ENCODE measurements around the gene ZNF701.
"Not testable (repeated sequence)": the region's sequence is repeated elsewhere in the genome, so short reads cannot be mapped to it uniquely, and the experiment has no call there.

The ZNF701 gene

DNA sequence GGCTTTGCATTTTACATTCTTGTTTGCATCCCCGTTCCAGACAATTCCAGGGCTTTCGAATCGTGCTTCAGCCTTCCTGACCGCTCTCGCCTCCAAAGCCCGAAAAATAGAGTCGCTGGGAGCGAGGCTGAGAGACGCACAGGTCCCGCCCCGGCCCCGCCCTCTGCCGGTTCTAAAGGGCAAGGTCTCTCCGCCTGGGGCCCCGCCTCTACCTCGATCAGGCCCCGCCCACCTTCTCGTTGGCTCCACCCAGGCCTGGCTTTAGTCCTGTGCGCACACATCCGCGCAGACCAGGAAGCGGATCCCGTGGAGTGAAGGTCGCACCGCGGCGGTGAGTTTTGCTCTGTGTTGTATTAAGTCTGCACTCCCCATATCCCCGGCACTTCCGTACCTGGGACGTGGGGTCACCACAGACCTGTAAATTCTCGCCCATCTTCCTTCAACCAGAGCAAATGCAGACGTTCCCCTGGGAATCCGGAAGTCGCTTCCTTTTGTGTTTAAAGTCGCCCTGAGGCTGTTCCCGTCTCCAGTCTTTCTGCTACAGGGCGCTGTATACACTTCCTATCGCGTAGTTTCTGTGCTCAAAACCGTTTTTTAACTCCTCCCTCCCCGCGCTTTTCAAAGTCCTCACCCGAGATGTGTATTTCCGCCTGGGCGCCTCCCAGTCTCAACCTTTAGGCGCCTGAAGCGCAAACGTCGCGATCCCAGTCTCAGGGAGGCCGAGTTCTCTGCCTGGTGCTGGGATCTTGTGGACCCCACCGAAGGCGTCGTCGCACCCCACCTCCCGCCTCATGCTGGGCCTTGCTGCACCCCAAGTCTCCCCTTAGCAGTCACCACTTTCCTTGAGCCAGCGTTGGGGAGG lies at the start of gene ZNF701:
Gene ZNF701, plus strand, starts transcription at position 288 of the 862 bp plus-strand sequence. CDS start 3,861 bp downstream, outside the sequence.
- DNase-seq = peak; percentile 44 to 93 (median 88)

DNA sequence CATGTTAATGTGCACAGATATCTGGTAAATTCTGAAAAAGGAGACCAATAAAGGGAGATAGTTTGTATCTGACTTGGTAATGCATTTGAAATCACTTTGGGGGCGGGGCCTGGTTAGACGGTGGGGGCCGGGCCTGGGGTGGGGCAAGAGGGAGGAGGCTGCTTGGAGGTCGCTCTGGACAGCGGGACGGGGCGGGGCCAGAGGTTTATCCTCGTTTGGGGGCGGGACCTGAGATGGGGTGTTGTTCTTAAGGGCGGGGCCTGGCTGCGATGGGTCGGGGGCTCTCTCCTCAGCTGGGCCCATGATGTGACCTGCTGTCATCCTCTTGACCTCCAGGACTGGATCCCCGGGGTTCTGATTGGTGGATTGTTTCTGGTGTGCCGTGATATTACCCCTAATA lies 47.5 kb upstream of the ZNF701 start:
- DNase-seq = no peak

DNA sequence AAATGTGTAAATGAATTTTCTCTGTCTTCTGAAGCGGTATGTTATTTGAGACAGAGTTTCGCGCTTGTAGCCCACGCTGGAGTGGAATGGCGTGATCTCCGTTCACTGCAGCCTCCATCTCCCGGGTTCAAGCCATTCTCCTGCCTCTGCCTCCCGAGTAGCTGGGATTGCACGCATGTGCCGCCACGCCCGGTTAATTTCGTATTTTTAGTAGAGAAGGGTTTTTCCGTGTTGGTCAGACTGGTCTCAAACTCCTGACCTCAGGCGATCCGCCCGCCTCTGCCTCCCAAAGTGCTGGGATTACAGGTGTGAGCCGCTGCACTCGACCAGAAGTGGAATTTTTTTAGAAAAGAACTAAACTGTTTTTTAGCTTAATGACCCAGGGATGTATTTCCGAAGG lies 46.0 kb upstream of the ZNF701 start:
- DNase-seq = no peak

DNA sequence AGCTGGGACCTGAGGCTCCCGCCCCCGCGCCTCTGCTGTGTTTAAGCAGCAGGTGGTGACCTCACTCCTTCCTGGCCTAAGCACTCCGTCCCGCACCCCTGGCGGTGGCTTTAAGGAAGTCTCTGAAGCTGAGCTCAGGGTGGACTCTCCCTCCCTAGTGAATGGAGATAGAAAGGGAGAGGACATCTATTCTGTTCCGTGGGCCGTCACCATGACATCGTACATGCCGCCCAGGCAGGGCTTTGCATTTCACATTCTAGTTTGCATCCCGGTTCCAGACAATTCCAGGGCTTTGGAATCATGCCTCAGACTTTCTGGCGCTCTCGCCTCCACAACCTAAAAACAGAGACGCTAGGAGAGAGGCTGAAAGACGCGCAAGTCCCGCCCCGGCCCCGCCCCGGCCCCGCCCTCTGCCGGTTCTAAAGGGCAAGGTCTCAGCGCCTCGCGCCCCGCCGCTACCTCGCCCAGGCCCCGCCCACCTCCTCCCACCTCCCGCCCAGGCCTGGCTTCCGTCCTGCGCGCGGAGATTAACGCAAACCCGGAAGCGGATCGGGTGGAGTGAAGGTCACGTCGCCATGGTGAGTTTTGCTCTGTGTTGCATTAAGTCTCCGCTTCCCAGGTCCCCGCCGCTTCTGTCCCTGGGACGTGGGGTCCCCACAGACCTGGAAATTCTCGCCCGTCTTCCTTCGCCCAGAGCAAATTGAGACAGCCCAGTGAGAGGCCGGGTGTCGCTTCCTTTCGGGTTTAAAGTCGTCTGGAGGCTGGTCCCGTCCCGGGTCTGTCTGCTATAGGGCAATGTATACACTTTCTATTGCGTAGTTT lies 42.7 kb upstream of the ZNF701 start, which contains the start of gene ZNF808:
Gene ZNF808, plus strand, starts transcription at position 535 of the 822 bp plus-strand sequence. CDS start 15,617 bp downstream, outside the sequence.
- peak; percentile 54 to 97 (median 82) for DNase-seq

DNA sequence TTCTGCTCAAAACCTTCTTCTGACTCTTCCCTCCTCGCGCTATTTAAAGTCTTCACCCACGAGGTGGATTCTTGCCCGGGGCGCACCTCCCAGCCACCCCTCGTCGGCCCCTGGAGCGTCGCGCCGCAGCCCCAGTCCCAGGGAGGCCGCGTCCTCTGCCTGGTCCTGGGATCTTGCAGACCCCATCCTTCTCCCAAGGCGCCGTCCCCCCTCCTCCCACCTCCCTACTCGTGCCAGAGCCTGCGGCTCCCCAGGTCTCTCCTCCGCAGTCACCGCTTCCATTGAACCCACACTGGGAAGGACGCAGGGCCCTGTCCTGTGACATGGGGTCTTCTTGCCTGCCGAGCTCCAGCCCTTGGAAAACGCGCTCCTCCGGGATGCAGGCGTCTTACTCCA lies 42.1 kb upstream of the ZNF701 start:
- DNase-seq = peak in 3 of 14 donors; percentile 7 to 39 (median 34)

DNA sequence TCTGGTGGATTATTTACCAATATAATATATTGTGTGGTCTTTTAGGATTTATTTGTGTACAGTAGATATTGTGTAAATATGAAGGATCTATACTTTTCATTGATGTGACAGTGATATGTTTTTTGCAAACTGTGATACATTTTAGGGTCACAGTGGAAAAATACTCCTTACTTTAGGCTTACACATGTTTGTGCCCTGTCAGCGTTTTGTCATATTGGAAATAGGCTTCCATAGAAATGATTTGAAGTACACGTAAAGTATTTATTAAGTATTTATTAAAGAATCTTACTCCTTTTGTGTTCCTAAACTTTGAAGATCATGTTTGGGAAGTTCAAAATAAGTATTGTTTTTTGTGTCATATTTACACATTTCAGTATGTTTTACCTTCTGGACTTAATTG lies 37.6 kb upstream of the ZNF701 start:
- DNase-seq = no peak

DNA sequence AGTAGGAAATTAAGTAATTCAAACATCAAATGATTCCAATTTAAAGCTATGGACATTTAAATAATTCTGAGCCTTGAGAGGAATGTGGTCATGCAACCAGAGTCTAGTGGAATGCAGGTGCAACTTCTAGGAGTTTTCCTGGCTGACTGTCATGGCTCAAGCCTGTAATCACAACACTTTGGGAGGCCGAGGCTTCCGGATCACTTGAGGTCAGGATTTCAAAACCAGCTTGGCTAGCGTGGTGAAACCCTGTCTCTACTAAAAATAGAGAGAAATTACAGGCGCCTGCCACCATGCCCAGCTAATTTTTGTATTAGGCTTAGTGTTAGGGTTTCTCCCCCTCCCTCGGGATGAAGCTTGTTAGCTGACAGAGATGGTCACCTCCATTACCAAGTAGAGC lies 36.2 kb upstream of the ZNF701 start:
- no peak for DNase-seq

DNA sequence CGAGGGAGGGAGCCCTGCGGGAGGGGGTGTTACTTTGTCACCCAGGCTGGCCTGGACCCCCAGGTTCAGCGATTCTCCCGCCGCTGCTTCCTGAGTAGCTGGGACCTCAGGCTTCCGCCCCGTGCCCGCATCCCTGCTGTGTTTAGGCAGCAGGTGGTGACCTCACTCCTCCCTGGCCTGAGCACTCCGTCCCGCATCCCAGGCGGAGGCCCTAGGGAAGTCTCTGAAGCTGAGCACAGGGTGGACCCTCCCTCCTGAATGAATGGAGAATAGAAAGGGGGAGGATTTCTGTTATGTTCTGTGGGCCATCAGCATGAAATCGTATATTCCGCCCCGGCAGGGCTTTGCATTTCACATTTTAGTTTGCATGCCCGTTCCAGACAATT lies 34.7 kb upstream of the ZNF701 start:
- DNase-seq = peak in 1 of 14 donors; percentile 0

DNA sequence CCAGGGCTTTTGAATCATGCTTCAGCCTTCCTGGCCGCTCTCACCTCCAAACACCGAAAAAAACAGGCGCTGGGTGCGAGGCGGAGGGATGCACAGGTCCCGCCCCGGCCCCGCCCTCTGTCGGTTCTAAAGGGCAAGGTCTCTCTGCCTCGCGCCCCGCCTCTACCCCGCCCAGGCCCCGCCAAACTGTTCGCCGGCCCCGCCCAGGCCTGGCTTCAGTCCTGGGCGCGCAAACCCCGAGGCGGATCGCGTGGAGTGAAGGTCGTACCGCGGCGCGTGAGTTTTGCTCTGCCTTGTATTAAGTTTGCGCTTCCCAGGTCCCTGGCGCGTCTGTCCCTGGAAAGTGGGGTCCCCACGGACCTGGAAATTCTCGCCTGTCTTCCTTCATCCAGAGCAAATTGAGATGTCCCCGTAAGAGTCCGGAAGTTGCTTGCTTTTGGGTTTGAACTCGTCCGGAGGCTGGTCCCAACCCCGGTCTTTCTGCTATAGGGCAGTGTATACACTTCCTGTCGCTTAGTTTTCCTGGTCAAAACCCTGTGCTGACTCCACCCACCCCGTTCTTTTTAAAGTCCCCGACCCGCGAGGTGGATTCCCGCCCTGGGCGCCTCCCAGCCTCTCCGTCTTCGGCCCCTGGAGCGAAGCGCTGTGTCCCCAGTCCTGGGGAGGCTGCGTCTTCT lies 34.2 kb upstream of the ZNF701 start:
- peak in 11 of 14 donors; percentile 4 to 90 (median 37) for DNase-seq

DNA sequence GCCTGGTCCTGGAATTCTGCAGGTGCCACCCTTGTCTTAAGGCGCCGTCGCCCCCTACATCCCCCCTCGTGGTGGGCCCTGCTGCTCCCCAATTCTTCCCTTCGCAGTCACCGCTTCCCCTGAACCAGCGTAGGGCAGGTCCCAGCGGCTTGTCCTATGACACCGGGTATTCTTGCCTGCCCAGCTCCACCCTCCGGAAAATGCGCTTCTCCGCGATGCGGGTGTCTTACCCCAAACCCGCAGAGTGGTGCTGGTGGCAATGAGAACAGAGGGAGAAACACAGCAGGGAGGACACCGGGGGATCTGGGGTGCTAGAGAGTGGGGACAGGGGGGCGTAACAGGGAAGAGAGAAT lies 33.7 kb upstream of the ZNF701 start:
- peak in 3 of 14 donors; percentile 10 to 51 (median 14) for DNase-seq

DNA sequence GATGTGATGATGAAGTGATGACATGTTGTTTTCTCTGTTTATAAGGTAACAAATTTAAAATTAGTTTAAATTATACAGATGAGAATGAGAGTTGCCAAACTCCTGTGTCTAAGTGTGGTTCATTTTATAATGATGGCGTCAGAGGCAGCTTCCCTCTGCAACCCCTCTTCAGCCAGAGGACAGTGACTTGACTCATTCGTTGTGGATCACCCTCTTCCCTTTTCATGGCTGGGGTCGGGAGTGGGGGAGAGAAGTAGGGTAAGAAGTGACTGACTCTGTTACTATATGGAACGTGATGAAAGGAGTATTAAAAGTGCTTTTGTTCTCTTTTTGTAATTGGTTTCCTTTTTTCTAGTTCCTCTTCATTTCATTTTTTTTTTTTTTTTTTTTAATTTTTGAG lies 31.3 kb upstream of the ZNF701 start:
- DNase-seq = not testable (repeated sequence)

DNA sequence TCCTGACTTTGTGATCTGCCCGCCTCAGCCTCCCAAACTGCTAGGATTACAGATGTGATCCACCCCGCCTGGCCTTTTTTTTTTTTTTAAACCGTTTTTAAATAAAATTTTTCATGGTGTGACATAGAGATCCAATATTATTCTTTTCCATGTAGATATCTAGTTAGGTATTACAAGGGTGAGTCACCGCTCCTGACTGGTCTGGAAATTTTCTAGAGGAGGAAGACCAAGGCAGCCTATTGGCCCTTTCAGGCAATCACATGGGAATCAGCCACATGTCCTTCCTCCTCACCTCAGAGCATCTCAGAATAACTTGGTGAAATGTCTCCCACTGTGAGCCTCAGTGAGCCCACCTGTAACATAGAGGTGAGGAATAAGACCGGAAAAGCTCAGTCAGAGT lies 28.9 kb upstream of the ZNF701 start:
- not testable (repeated sequence) for DNase-seq

DNA sequence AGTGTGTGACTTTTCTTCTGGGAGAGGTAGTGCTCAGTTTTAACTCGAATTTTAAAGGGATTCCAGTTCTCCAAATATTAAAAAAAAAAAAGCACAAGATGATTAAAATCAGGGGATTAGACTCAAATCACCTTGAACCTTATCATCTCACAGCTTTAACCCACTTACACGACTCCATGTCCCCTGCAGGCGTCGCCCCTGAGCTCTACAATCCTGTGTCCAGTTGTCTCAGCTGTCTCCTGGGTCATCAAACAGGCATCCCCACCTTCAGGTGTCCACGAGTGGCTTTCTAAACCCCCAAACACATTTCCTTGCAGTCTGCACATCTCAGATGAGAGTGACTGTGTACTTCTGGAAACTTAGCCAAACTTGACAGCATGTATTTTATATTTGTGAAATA lies 28.5 kb upstream of the ZNF701 start:
- no peak for DNase-seq

DNA sequence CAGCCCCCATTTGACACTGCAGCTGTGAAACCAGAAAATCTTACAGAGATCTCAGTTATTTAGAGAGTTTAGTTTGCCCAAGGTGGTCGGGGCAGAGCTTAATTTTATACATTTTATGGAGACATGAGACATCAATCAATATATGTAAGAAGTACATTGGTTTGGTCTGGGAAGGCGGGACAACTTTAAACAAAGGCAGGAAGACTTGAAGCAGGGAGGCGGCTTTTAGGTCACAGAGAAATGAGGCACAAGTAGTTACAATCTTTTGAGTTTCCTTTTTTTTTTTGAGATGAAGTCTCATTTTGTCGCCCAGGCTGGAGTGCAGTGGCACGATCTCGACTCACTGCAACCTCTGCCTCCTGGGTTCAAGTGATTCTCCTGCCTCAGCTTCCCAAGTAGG lies 27.5 kb upstream of the ZNF701 start:
- DNase-seq = not testable (repeated sequence)

DNA sequence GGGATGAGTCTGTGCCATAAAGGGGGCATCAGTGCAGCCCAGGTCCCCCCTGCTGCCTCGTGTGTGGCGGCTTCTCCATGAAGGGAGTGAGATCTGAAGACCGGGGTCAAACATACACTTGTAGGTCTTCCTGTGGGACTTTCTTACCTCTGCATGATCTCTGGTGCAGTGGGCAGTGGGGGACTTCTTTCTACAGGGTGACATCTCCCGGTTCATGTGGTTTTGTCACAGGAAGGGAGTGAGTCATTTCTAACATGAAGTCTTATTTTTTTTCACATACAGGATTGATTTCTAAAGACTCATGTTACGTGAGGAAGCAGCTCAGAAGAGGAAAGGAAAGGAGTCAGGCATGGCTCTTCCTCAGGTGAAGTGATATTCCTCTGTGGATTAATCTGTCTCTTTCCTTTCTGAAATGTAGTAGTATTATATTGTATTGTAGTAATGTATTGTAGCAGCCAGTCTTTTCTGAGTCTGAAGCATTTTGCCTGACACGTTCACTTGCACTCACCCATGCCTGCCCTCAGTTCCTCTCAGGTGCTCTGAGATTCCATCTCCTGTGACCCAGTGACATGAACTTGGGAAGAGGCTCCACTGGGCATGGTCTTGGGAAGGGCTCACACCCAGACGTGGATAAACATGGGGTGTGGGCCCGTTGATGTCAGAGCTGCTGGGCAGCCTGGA lies 27.0 kb upstream of the ZNF701 start:
- DNase-seq = no peak

DNA sequence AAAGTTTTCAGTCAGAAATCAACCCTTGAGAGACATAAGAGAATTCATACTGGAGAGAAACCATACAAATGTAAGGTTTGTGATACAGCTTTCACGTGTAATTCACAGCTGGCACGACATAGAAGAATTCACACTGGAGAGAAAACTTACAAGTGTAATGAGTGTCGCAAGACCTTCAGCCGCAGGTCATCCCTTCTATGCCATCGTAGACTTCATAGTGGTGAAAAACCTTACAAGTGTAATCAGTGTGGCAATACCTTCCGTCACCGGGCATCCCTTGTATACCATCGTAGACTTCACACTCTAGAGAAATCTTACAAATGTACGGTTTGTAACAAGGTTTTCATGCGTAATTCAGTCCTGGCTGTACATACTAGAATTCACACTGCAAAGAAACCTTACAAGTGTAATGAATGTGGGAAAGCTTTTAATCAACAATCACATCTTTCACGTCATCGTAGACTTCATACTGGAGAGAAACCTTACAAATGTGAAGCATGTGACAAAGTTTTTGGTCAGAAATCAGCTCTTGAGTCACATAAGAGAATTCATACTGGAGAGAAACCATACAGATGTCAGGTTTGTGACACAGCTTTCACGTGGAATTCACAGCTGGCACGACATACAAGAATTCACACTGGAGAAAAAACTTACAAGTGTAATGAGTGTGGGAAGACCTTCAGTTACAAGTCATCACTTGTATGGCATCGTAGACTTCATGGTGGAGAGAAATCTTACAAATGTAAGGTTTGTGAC lies 15.7 kb upstream of the ZNF701 start:
- no peak for DNase-seq

DNA sequence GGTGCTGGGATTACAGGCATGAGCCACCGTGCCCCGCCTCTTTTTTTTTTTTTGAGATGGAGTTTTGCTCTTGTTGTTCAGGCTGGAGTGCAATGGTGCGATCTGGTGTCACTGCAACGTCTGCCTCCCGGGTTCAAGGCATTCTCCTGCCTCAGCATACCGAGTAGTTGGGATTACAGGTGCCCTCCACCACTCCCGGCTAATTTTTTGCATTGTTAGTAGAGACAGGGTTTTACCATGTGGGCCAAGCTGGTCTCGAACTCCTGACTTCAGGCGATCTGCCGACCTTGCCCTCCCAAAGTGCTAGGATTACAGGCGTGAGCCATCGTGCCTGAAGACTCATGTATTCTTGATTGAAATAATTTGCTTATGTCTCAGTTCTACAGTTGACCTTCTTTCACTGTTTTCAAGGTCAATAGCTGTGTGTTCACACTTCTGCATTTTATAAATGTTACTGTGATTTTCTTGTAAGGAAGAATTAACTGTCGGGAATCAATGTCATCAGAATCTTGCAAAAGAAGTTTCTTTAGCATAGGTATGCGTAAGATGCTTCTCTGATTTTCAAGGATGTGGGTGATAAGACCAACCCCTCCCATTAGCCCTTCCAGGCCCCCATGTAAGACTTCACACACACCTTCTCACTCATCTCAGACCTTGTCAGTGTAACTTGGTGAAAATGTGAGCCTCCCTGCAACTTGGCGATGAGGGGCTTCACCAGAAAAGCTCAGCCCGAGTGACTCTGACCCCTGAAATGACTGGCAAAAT lies 12.7 kb upstream of the ZNF701 start:
- no peak for DNase-seq

DNA sequence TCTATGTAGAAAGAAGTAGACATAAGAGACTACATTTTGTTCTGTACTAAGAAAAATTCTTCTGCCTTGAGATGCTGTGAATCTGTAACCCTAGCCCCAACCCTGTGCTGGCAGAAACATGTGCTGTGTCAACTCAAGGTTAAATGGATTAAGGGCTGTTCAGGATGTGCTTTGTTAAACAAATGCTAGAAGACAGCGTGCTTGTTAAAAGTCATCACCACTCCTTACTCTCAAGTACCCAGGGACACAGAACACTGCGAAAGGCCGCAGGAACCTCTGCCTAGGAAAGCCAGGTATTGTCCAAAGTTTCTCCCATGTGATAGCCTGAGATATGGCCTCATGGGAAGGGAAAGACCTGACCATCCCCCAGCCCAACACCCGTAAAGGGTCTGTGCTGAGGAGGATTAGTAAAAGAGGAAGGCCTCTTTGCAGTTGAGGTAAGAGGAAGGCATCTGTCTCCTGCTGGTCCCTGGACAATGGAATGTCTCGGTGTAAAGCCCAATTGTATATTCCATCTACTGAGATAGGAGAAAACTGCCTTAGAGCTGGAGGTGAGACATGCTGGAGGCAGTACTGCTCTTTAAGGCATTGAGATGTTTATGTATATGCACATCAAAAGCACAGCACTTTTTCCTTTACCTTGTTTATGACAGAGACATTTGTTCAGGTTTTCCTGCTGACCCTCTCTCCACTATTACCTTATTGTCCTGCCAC lies 11.2 kb upstream of the ZNF701 start:
- DNase-seq = not testable (repeated sequence)

DNA sequence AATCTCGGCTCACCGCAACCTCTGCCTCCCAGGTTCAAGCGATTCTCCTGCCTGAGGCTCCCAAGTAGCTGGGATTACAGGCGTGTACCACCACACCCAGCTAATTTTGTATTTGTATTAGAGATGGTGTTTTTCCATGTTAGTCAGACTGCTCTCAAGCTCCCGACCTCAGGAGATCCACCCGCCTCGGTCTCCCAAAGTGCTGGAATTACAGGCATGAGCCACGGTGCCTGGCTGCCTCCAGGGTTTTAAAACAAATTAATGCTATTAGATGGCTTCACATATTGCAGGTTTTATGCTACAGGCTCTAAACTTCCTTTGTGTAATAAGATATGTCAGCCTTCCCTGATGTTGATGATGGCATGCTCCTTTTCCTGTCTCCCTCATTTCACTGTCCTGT lies 8.5 kb upstream of the ZNF701 start:
- DNase-seq = not testable (repeated sequence)

DNA sequence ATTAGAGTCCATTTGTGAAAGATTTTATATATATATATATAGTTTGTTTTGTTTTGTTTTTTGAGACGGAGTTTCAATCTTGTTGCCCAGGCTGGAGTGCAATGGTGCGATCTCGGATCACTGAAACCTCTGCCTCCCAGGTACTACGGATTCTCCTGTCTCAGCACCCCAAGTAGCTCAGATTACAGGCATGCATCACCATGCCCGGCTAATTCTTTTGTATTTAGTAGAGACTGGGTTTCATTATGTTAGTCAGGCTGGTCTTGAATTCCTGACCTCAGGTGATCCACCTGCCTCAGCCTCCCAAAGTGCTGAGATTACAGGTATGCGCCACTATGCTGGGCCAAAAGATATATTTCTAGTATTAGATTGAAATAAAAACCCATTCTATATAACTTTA lies 4.0 kb upstream of the ZNF701 start:
- DNase-seq = no peak
